Sigmoid colon (tissue), 4 donors: ENCODE results near the gene CDKN1C.

Experiments
- EP300 ChIP-seq, 4 donors: sonication (generic); formaldehyde crosslinking; IDR thresholded peaks; one replicate each; pipeline ENCODE4 v1.6.1; 2017; ENCODE audit warnings: antibody characterized with exemption in 4 of 4
- POLR2A ChIP-seq, 2 donors: fragments of 450-650 bp; IDR thresholded peaks; one replicate each; pipeline ENCODE4 v1.6.1; 2016; ENCODE audit warnings: antibody characterized with exemption in 2 of 2, mild to moderate bottlenecking in 2 of 2, moderate library complexity in 2 of 2
- POLR2AphosphoS5 ChIP-seq, 4 donors: sonication (generic); formaldehyde crosslinking; IDR thresholded peaks; one replicate each; pipeline ENCODE4 v1.6.1; 2017; ENCODE audit warnings: antibody characterized with exemption in 4 of 4
- TF ChIP-seq, protein P1 (sequence below), 4 experiments: fragments of 450-650 bp in 3 of 4; fragments of 200-600 bp in 1 of 4; IDR thresholded peaks; one replicate each; pipeline ENCODE4 v1.5.1; 2016 to 2019; ENCODE audit warnings: antibody characterized with exemption in 4 of 4, mild to moderate bottlenecking in 3 of 4, moderate library complexity in 2 of 4

- TF ChIP-seq, protein P1, sequence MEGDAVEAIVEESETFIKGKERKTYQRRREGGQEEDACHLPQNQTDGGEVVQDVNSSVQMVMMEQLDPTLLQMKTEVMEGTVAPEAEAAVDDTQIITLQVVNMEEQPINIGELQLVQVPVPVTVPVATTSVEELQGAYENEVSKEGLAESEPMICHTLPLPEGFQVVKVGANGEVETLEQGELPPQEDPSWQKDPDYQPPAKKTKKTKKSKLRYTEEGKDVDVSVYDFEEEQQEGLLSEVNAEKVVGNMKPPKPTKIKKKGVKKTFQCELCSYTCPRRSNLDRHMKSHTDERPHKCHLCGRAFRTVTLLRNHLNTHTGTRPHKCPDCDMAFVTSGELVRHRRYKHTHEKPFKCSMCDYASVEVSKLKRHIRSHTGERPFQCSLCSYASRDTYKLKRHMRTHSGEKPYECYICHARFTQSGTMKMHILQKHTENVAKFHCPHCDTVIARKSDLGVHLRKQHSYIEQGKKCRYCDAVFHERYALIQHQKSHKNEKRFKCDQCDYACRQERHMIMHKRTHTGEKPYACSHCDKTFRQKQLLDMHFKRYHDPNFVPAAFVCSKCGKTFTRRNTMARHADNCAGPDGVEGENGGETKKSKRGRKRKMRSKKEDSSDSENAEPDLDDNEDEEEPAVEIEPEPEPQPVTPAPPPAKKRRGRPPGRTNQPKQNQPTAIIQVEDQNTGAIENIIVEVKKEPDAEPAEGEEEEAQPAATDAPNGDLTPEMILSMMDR (IDR thresholded peaks at IDR 0.05): no peak
- TF ChIP-seq POLR2AphosphoS5 (IDR thresholded peaks at IDR 0.05): no peak
- no peak for TF ChIP-seq EP300 (IDR thresholded peaks at IDR 0.05)
- no peak for TF ChIP-seq POLR2A (IDR thresholded peaks at IDR 0.05)
Measured at GRCh38 chr11:2881076-2881980, 4.2 kb downstream of the CDKN1C start.
